ENCODE measurements around the gene FOXP1. TPM values are rescaled to one million over a fixed set of nuclear protein-coding genes. Genes with fewer than 3 reads are reported as not detected.

The FOXP1 gene
- total RNA-seq, 3 donors from 2014 or later = 61.9 to 267 (median 146) TPM

DNA sequence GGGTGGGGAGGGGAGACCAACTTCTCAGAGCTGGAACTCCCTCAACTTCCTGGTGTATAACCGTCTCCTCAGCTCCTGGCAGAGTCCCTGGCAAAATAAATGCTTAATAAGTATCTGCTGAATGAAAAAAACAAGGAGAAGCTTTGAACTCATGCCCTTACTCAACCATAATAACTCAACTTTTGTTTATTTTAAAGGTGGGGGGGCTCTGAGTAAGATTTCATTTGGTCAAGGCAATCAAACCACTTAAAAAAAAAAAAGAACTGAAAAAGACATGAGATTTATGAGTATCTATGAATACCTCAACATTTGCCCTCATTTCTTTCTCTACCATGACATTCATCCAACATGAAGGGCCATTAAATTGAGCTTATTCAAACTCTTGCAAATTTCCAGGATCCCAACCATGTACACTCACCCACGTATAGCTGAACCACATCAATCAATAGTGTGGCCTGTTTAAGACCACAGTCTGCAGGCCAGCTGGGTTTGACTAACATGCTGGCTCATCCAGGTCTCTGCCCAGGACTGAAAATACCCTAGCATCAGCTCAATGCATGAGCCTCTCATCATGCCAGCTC is 157.9 kb downstream of the FOXP1 start:
- intact Hi-C loops (cut with DNase I; ENCODE audit: low total_unique reads) = no loop called here
- no peak for DNase-seq (ENCODE audit: low spot score in 2 of 2)
- Histone ChIP-seq H3K9me3 (no peaks in the 10 kb centered on the region), H3K27ac (no peak overlapping the region), H3K36me3 (no peaks in the 10 kb centered on the region), H3K4me3 (no peak overlapping the region), H3K4me1 (peaks cover 4 to 5% of the 10 kb centered on the region in 2 donors), H3K27me3 (no peaks in the 10 kb centered on the region)
- no peak for TF ChIP-seq POLR2AphosphoS5 (IDR thresholded peaks at IDR 0.05)
- TF ChIP-seq, protein P1, sequence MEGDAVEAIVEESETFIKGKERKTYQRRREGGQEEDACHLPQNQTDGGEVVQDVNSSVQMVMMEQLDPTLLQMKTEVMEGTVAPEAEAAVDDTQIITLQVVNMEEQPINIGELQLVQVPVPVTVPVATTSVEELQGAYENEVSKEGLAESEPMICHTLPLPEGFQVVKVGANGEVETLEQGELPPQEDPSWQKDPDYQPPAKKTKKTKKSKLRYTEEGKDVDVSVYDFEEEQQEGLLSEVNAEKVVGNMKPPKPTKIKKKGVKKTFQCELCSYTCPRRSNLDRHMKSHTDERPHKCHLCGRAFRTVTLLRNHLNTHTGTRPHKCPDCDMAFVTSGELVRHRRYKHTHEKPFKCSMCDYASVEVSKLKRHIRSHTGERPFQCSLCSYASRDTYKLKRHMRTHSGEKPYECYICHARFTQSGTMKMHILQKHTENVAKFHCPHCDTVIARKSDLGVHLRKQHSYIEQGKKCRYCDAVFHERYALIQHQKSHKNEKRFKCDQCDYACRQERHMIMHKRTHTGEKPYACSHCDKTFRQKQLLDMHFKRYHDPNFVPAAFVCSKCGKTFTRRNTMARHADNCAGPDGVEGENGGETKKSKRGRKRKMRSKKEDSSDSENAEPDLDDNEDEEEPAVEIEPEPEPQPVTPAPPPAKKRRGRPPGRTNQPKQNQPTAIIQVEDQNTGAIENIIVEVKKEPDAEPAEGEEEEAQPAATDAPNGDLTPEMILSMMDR (IDR thresholded peaks at IDR 0.05) = no peak
- no peak for TF ChIP-seq POLR2A (IDR thresholded peaks at IDR 0.05)

DNA sequence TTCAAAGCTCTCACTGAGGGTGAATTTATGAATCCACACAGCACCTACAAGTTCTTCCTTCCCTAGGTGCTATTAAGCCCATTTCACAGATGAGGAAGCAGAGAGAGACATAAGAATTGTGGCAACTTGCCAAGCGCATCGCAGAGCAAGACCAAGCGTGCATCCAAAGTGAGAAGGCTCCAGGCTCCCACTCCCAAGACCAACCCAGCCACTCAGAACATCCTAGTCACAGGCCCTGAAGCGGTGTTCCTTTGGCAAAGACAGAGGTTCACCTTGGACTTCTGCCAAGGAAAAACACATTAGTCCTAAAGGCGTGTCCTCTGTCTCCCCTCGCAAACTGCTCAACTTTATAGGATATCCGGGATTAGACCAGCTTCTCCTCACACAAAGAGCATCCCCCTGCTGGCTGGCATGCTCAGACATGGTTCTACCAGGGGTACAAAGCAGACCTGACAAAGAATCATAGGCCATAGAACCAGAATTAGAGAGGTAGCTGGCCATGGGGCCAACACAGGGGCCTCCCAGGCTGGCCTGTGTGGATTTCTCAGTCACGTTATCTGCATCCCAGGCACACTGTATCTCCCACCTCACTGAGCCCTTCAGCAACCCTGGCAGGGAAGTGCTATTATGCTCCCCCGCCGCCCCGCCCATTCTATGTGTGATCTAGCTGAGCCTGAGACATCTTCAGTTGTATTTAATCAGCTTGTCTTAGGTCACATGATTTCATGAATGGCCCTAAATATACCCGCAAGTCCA is 160.2 kb downstream of the FOXP1 start:
- Histone ChIP-seq H3K36me3 (no peaks in the 10 kb centered on the region), H3K27me3 (no peaks in the 10 kb centered on the region), H3K9me3 (no peaks in the 10 kb centered on the region), H3K4me3 (no peak overlapping the region), H3K4me1 (peaks cover under 1 to 2% of the 10 kb centered on the region in 2 donors), H3K27ac (peak overlapping the region; percentile 22 to 73)
- DNase-seq (ENCODE audit: low spot score in 2 of 2) = peak in 1 of 2 donors; percentile 52
- intact Hi-C loops (cut with DNase I; ENCODE audit: low total_unique reads) = no loop called here
- TF ChIP-seq POLR2AphosphoS5 (IDR thresholded peaks at IDR 0.05) (peak in 2 of 3 donors; percentile 12 to 33), POLR2A (IDR thresholded peaks at IDR 0.05) (no peak)
- TF ChIP-seq, protein P1 (IDR thresholded peaks at IDR 0.05) = peak in 2 of 3 donors; percentile 13 to 17

DNA sequence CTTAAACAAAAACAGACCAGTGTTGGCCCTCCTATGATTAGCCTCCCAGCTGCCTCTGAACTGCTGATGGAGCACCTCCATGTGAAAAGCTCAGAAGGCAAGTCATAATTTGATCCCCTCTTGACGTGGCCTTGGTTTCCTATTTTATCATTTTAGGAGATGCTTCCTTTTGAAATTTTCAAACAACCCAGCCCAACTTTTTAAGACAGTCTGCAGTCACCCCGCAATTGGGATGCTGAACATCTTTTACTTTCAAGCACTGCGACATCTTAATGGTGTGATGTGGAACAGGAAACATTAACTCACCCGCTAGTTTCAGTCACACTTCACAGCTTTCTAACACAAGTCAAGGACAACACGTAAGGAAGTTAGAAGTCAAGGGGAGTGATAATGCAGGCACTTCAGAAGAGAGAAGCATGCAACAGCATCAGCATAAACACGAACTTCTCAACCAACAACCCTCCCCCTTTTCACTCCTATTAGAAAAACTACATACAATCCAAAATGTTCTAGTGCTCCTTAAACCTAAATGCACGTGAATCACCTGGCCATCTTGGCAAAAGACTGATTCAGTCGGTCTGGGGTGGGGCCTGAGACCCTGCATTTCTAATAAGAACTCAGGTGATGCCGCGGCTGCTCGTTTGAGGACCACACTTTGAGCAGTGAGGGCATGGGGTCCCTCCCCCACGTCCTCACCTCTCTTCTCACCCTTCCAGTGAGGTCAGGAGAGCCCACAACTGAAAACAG is 161.5 kb downstream of the FOXP1 start:
- TF ChIP-seq, protein P1 (IDR thresholded peaks at IDR 0.05) = no peak
- TF ChIP-seq POLR2AphosphoS5 (IDR thresholded peaks at IDR 0.05) (no peak), POLR2A (IDR thresholded peaks at IDR 0.05) (no peak)
- Histone ChIP-seq H3K9me3 (no peaks in the 10 kb centered on the region), H3K36me3 (no peaks in the 10 kb centered on the region), H3K4me1 (no peaks in the 10 kb centered on the region), H3K4me3 (no peak overlapping the region), H3K27me3 (no peaks in the 10 kb centered on the region), H3K27ac (peak overlapping the region; percentile 22 to 23)
- DNase-seq (ENCODE audit: low spot score in 2 of 2) = no peak
- intact Hi-C loops (cut with DNase I; ENCODE audit: low total_unique reads) = no loop called here

DNA sequence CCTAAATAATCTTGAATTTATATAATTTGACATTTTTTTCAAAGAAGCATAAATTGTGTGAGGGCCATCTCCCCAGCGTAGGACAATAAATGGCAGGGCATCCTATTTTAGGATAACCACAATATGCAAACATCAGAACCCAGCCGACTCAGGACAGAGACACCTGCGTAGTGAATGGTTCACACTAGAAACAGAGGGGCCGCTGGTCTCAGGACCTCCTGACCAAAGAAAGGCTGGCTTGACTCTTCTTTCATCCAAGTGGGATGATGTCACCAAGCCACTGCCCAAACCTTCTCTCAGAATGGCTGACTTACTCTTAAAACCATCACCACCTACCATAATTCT is 162.1 kb downstream of the FOXP1 start:
- Histone ChIP-seq H3K27me3 (no peaks in the 10 kb centered on the region), H3K4me1 (no peaks in the 10 kb centered on the region), H3K27ac (no peak overlapping the region), H3K4me3 (no peak overlapping the region), H3K9me3 (no peaks in the 10 kb centered on the region), H3K36me3 (no peaks in the 10 kb centered on the region)
- intact Hi-C loops (cut with DNase I; ENCODE audit: low total_unique reads) = no loop called here
- TF ChIP-seq, protein P1 (IDR thresholded peaks at IDR 0.05) = no peak
- TF ChIP-seq POLR2AphosphoS5 (IDR thresholded peaks at IDR 0.05) (no peak), POLR2A (IDR thresholded peaks at IDR 0.05) (no peak)
- DNase-seq (ENCODE audit: low spot score in 2 of 2) = no peak

DNA sequence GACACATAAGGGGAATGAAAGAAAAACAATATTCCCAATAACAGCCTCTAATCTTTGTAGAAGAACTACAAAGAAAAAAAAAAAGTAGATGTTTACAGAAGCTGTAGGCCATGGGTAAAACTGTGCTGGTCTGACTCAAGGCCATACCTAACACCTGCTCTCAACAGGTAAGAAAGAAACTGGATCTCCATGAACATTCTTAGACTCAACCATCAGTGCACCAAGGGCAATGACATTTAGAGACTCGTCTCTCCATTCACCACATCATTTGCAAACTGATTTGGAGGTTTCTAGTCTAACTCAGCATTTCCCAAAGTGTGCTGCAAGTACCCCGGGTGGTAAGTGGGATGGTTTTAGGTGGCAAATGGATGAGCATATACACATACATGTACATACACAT is 164.2 kb downstream of the FOXP1 start:
- TF ChIP-seq POLR2A (IDR thresholded peaks at IDR 0.05) (no peak), POLR2AphosphoS5 (IDR thresholded peaks at IDR 0.05) (no peak)
- TF ChIP-seq, protein P1 (IDR thresholded peaks at IDR 0.05) = no peak
- intact Hi-C loops (cut with DNase I; ENCODE audit: low total_unique reads) = no loop called here
- no peaks in the 10 kb centered on the region for H3K36me3 ChIP-seq
- H3K27ac ChIP-seq = no peak overlapping the region
- H3K27me3 ChIP-seq = no peaks in the 10 kb centered on the region
- no peak overlapping the region for H3K4me3 ChIP-seq
- H3K9me3 ChIP-seq = no peaks in the 10 kb centered on the region
- DNase-seq (ENCODE audit: low spot score in 2 of 2) = no peak
- H3K4me1 ChIP-seq = no peaks in the 10 kb centered on the region

Measured in breast epithelium (tissue), 4 donors.